ENCODE results near the gene ZNF24. TPM values are rescaled to one million over a fixed set of nuclear protein-coding genes. Genes with fewer than 3 reads are reported as not detected.

ZNF24 gene
- total RNA-seq, 1 experiment from 2014 or later: 56.3 TPM

GRCh38 chr18:35345950-35346349, 1.7 kb upstream of the ZNF24 start:
- H3K4me3 Mint-ChIP-seq (ENCODE audit: low read depth, unreplicated experiment): no peak overlapping the region
- CTCF ChIA-PET: interaction anchor here (1.2 kb wide), 1 partner anchor 9 kb away, joined by 3 read pairs; no protein-coding TSS in a partner anchor
- no peaks in the 10 kb centered on the region for H3K27me3 Mint-ChIP-seq (ENCODE audit: unreplicated experiment)
- peaks cover 25% of the 10 kb centered on the region for H3K36me3 Mint-ChIP-seq (ENCODE audit: insufficient read depth, unreplicated experiment)
- H3K4me1 Mint-ChIP-seq (ENCODE audit: low read depth, unreplicated experiment): peaks cover 11% of the 10 kb centered on the region
- TF ChIP-seq CTCF (IDR thresholded peaks at IDR 0.05; ENCODE audit: unreplicated experiment): no peak
- intact Hi-C loops (cut with micrococcal nuclease; ENCODE audit: unreplicated experiment): no loop called here
- no TSS peak for BruUV-seq (replicated peaks)
- H3K9me3 Mint-ChIP-seq (ENCODE audit: low read depth, unreplicated experiment): peaks cover 2% of the 10 kb centered on the region
- no peak for DNase-seq
- H3K27ac Mint-ChIP-seq (ENCODE audit: unreplicated experiment): peak overlapping the region; percentile 84

GRCh38 chr18:35345460-35345921, 1.3 kb upstream of the ZNF24 start:
- DNase-seq: no peak
- H3K36me3 Mint-ChIP-seq (ENCODE audit: insufficient read depth, unreplicated experiment): peaks cover 25% of the 10 kb centered on the region
- TF ChIP-seq CTCF (IDR thresholded peaks at IDR 0.05; ENCODE audit: unreplicated experiment): no peak
- H3K4me1 Mint-ChIP-seq (ENCODE audit: low read depth, unreplicated experiment): peaks cover 11% of the 10 kb centered on the region
- peak overlapping the region; percentile 90 for H3K4me3 Mint-ChIP-seq (ENCODE audit: low read depth, unreplicated experiment)
- intact Hi-C loops (cut with micrococcal nuclease; ENCODE audit: unreplicated experiment): no loop called here
- H3K27ac Mint-ChIP-seq (ENCODE audit: unreplicated experiment): peak overlapping the region; percentile 84
- H3K27me3 Mint-ChIP-seq (ENCODE audit: unreplicated experiment): no peaks in the 10 kb centered on the region
- no TSS peak for BruUV-seq (replicated peaks)
- H3K9me3 Mint-ChIP-seq (ENCODE audit: low read depth, unreplicated experiment): no peaks in the 10 kb centered on the region
- CTCF ChIA-PET: interaction anchor here (1.2 kb wide), 1 partner anchor 10 kb away, joined by 3 read pairs; no protein-coding TSS in a partner anchor

GRCh38 chr18:35344736-35345459, 678 bp upstream of the ZNF24 start:
- Mint-ChIP-seq H3K9me3 (ENCODE audit: low read depth, unreplicated experiment) (no peaks in the 10 kb centered on the region), H3K36me3 (ENCODE audit: insufficient read depth, unreplicated experiment) (peaks cover 31% of the 10 kb centered on the region), H3K4me1 (ENCODE audit: low read depth, unreplicated experiment) (peaks cover 11% of the 10 kb centered on the region), H3K27me3 (ENCODE audit: unreplicated experiment) (no peaks in the 10 kb centered on the region), H3K27ac (ENCODE audit: unreplicated experiment) (peak overlapping the region; percentile 84), H3K4me3 (ENCODE audit: low read depth, unreplicated experiment) (peak overlapping the region; percentile 90)
- intact Hi-C loops (cut with micrococcal nuclease; ENCODE audit: unreplicated experiment): no loop called here
- CTCF ChIA-PET: interaction anchor here (1.1 to 1.2 kb wide), 3 partner anchors 10 to 337 kb away, joined by 3 read pairs; no protein-coding TSS in a partner anchor
- no peak for TF ChIP-seq CTCF (IDR thresholded peaks at IDR 0.05; ENCODE audit: unreplicated experiment)
- BruUV-seq (replicated peaks): no TSS peak
- no peak for DNase-seq

- H3K27ac Mint-ChIP-seq (ENCODE audit: unreplicated experiment): peak overlapping the region; percentile 84
- TSS peak; percentile 28 for BruUV-seq (replicated peaks)
- peaks cover under 1% of the 10 kb centered on the region for H3K9me3 Mint-ChIP-seq (ENCODE audit: low read depth, unreplicated experiment)
- DNase-seq: no peak
- H3K4me3 Mint-ChIP-seq (ENCODE audit: low read depth, unreplicated experiment): peak overlapping the region; percentile 90
- TF ChIP-seq CTCF (IDR thresholded peaks at IDR 0.05; ENCODE audit: unreplicated experiment): no peak
- CTCF ChIA-PET: interaction anchor here (1.1 kb wide), 1 partner anchor 335 kb away, joined by 3 read pairs; no protein-coding TSS in a partner anchor
- intact Hi-C loops (cut with micrococcal nuclease; ENCODE audit: unreplicated experiment): loop anchor here (2.0 kb wide), 1 partner anchor 103 kb away; the partner anchor contains the start of gene ZNF397
- peaks cover 45% of the 10 kb centered on the region for H3K36me3 Mint-ChIP-seq (ENCODE audit: insufficient read depth, unreplicated experiment)
- H3K4me1 Mint-ChIP-seq (ENCODE audit: low read depth, unreplicated experiment): peaks cover 24% of the 10 kb centered on the region
- no peaks in the 10 kb centered on the region for H3K27me3 Mint-ChIP-seq (ENCODE audit: unreplicated experiment)
These were observed 708 bp downstream of the ZNF24 start for GRCh38 chr18:35343488-35343935.
